ENCODE results near the gene NPNT.
A peak's percentile ranks its signal among the peaks of the same experiment; 100 is the strongest.

NPNT gene

DNA sequence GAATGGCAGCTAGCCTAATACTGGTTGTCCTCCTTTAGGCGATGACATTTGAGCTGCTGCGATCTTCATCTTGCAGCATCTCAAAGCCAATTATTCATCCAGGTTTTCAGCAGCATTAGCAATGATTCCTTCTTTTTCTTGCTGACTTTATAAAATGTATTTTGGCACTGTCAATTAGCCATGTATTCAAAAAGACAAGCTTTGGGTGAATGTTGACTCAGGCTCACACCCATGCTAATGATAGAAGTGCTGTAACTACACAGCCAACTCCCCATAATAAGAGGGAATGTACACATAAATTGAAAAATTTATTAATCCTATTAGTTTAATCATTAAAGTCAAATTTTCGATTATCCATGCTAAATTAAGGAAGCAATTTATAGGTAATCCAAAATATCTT lies 24.3 kb upstream of the NPNT start:
- TF ChIP-seq, protein P1, sequence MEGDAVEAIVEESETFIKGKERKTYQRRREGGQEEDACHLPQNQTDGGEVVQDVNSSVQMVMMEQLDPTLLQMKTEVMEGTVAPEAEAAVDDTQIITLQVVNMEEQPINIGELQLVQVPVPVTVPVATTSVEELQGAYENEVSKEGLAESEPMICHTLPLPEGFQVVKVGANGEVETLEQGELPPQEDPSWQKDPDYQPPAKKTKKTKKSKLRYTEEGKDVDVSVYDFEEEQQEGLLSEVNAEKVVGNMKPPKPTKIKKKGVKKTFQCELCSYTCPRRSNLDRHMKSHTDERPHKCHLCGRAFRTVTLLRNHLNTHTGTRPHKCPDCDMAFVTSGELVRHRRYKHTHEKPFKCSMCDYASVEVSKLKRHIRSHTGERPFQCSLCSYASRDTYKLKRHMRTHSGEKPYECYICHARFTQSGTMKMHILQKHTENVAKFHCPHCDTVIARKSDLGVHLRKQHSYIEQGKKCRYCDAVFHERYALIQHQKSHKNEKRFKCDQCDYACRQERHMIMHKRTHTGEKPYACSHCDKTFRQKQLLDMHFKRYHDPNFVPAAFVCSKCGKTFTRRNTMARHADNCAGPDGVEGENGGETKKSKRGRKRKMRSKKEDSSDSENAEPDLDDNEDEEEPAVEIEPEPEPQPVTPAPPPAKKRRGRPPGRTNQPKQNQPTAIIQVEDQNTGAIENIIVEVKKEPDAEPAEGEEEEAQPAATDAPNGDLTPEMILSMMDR (conservative IDR thresholded peaks at IDR 0.05; ENCODE audit: low read depth, low read length): no peak
- H3K4me3 ChIP-seq (ENCODE audit: low read length): no peak overlapping the region

DNA sequence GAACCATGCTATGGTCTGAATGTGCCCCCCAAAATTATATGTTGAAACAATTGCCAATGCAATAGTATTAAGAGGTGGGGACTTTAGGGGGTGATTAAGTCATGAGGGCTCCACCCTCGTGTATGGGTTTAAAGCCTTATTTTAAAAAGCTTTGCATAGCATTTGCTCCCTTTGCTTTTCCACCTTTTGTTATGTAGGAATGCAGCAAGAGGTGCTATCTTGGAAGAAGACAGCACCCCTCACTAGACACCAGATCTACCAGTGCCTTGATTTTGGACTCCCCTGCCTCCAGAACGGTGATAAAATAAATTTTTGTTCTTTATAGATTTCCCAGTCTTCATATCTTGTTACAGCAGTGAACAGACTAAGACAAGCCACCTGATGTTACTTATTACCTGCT lies 23.3 kb upstream of the NPNT start:
- H3K4me3 ChIP-seq (ENCODE audit: low read length): no peak overlapping the region
- TF ChIP-seq, protein P1 (conservative IDR thresholded peaks at IDR 0.05; ENCODE audit: low read depth, low read length): no peak
- no peak for DNase-seq (ENCODE audit: low read depth)

More for the DNA sequence above, 24.3 kb upstream of the NPNT start:
- no peak for DNase-seq (ENCODE audit: low read depth)

DNA sequence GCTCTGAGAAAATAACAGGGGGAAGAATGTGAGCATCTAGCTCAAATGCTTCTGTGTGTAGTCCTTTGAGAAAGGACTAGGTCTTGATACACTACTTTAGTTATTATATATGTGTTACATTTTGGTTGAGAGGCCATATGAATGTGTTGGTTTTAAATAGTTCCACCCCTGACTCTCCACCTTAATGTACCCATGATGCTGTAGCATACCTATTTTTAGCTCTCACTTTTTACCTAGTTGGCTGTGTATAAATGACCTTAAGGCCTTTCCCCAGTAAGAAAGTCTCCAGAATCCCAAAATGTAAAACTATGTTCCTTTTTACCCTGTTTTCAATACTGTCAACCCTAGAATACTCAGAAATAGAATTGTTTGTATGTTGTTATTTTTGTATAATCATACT lies 20.0 kb upstream of the NPNT start:
- TF ChIP-seq, protein P1 (conservative IDR thresholded peaks at IDR 0.05; ENCODE audit: low read depth, low read length): no peak
- no peak for DNase-seq (ENCODE audit: low read depth)
- no peak overlapping the region for H3K4me3 ChIP-seq (ENCODE audit: low read length)

DNA sequence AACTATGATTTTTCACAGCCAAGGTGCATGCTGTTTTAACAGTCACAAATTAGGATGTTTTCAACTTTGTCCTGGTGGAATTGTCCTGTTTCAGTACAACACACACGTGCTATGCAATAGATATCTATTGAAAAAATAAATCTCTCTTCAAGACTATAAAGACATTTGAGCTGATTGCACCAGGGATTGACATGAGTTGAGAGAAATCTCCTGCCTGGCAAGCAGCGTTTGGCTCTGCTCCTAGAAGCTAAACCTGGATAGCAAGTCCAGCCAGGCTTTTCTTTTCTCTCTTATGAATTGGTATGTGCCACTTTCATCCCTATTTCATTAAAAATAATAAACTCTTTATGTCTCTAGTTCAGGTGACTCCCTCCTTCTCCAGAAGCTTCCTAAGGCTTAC lies 16.6 kb upstream of the NPNT start:
- TF ChIP-seq, protein P1 (conservative IDR thresholded peaks at IDR 0.05; ENCODE audit: low read depth, low read length): no peak
- peak; percentile 2 for DNase-seq (ENCODE audit: low read depth)

DNA sequence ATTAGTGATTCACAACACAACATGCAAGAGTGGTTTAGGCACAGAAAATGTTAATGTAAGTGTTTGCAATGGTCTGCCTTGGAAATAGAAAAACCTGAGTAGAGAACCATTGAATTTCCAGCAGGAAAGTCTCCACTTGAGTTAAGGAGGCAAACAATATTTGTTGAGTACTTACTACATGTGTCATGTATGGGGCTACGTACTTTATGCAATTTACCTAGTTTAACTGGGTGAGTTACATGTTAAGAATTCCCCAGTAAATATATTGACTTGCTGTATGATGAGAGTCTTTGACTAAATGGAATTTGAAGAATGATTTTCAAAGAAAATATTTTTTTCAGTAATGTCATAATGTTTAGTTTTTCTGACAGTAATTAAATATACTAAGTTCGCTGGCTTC lies 7.8 kb upstream of the NPNT start:
- no peak for DNase-seq (ENCODE audit: low read depth)
- TF ChIP-seq, protein P1 (conservative IDR thresholded peaks at IDR 0.05; ENCODE audit: low read depth, low read length): no peak
- H3K4me3 ChIP-seq (ENCODE audit: low read length): no peak overlapping the region

More for the DNA sequence above, 16.6 kb upstream of the NPNT start:
- no peak overlapping the region for H3K4me3 ChIP-seq (ENCODE audit: low read length)

DNA sequence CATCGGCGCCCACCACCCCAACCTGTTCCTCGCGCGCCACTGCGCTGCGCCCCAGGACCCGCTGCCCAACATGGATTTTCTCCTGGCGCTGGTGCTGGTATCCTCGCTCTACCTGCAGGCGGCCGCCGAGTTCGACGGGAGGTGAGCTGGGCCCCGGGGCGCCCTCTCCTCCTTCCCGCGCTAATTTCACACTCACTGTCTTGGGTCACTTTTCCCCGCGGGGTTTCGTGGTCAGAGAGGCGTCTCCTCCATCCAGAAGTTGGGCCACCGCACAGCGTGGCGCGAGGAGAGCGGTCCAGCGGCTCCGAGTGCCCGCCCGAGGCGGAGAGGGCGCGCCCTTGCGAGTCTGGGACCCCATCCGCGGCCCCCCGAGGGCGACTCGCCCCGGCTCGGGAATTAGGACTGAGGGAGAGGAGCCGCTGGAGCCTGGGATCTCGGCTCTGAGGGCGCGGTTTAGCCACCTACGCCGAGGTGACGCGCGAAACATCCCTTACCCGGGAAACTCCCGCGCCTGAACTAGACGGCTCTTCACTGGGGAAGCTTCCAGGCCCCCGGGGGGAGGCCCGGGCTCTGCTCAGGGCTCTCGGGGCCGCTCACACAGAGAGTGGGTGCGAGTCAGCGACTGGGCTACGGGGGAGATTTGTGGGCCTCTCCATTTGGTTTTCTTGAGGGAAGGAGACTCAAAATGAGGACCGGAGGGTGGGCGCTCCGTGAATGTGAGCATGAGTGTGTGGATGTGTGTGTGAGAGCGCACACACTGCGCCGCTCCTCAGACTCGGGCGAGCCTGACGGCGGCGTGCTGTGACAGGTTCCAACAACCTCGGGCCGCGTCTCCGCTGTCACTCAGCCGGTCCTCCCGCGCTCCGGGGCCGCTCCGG lies 551 bp downstream of the NPNT start:
- TF ChIP-seq, protein P1 (conservative IDR thresholded peaks at IDR 0.05; ENCODE audit: low read depth, low read length): no peak
- H3K4me3 ChIP-seq (ENCODE audit: low read length): peak overlapping the region; percentile 35
- no peak for DNase-seq (ENCODE audit: low read depth)

DNA sequence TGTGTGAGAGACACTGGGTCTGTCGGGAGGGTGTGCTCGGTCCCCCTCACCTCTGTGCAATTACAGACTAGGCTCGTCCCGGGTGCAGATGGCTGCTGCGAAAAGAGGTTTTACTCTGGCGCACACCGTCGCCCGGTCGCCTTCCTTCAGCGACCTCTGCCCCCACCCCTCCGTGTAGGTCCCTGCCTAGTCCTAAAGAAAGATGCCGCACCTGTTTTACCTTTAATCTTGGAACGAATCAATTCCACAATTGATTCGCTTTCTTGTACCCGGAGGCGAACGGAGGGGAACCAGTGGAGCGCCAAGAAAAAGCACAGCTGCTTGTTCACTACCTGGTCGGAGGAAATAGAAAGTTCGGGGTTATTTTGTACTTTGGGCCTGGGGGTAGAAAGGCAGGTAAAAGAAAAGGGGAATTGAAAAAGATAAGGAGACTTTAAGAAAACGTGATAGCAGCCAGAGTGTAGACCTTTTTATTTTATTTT lies 1.2 kb downstream of the NPNT start:
- DNase-seq (ENCODE audit: low read depth): no peak
- peak overlapping the region; percentile 35 for H3K4me3 ChIP-seq (ENCODE audit: low read length)
- TF ChIP-seq, protein P1 (conservative IDR thresholded peaks at IDR 0.05; ENCODE audit: low read depth, low read length): no peak

Measured in retinal pigment epithelial cell (primary cell).